ENCODE results near the gene AMN1.

DNA sequence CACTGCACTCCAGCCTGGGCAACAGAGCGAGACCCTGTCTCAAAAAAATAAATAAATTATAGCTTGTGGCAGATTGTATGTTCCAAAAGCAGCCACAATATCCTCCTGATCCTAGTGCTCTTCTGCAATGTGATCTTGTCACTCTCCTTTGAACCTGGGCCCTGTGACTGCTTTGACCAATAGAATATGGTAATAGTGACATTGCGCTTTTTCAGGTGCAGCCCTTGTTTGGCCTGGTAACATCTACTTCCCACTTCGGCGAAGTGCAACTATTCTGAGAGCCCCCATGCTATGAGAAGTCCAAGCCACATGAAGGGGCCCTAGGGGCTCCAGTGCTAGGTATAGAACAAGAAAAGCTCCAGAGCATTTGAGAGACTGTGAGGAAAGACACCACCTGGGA is 106.8 kb downstream of the AMN1 start:
- no peak for TF ChIP-seq GATA3 (IDR thresholded peaks at IDR 0.05; ENCODE audit: low read depth, low read length)
- no peak for TF ChIP-seq GATA2 (IDR thresholded peaks at IDR 0.05; ENCODE audit: low read depth, low read length)

All from SH-SY5Y (cell line).